HG02588 (cell line): ENCODE measurements around the gene PLEK.
A peak's percentile ranks its signal among the peaks of the same experiment; 100 is the strongest.

Experiments
- ATAC-seq: cut with Tn5 transposase; IDR thresholded peaks from one replicate; pipeline ENCODE4 v1.9.1; 2021; ENCODE audit warnings: mild to moderate bottlenecking, moderate library complexity; ENCODE audit not compliant: unreplicated experiment

PLEK gene

GRCh38 chr2:68414452-68414851, 49.4 kb downstream of the PLEK start:
- ATAC-seq = no peak

- ATAC-seq = no peak
These were observed 49.8 kb downstream of the PLEK start for GRCh38 chr2:68414876-68415275.

- ATAC-seq = no peak
These were observed 50.4 kb downstream of the PLEK start for GRCh38 chr2:68415521-68415920.

GRCh38 chr2:68416081-68416675, 51.1 kb downstream of the PLEK start:
- ATAC-seq = no peak

GRCh38 chr2:68417926-68418325, 52.8 kb downstream of the PLEK start:
- no peak for ATAC-seq

GRCh38 chr2:68418419-68418818, 53.3 kb downstream of the PLEK start:
- no peak for ATAC-seq

- ATAC-seq = no peak
These were observed 53.8 kb downstream of the PLEK start for GRCh38 chr2:68418855-68419254.

- ATAC-seq = no peak
These were observed 55.3 kb downstream of the PLEK start for GRCh38 chr2:68420254-68420910.

- peak; percentile 81 for ATAC-seq
These were observed 59.0 kb downstream of the PLEK start for GRCh38 chr2:68423966-68424650.

- no peak for ATAC-seq
These were observed 60.4 kb downstream of the PLEK start for GRCh38 chr2:68425503-68425902.

- ATAC-seq = no peak
These were observed 61.4 kb downstream of the PLEK start for GRCh38 chr2:68426446-68426845.

GRCh38 chr2:68426848-68427579, 61.9 kb downstream of the PLEK start:
- no peak for ATAC-seq

GRCh38 chr2:68428126-68428525, 63.0 kb downstream of the PLEK start:
- no peak for ATAC-seq

- ATAC-seq = no peak
These were observed 63.7 kb downstream of the PLEK start for GRCh38 chr2:68428746-68429145.

GRCh38 chr2:68429311-68429826, 64.3 kb downstream of the PLEK start:
- no peak for ATAC-seq

- ATAC-seq = no peak
These were observed 66.4 kb downstream of the PLEK start for GRCh38 chr2:68431316-68431972.

- no peak for ATAC-seq
These were observed 67.9 kb downstream of the PLEK start for GRCh38 chr2:68432696-68433658.

- no peak for ATAC-seq
These were observed 69.9 kb downstream of the PLEK start for GRCh38 chr2:68434981-68435380.

GRCh38 chr2:68435615-68436014, 70.5 kb downstream of the PLEK start:
- ATAC-seq = no peak

- no peak for ATAC-seq
These were observed 71.2 kb downstream of the PLEK start for GRCh38 chr2:68436270-68436669.
